Measurements from ENCODE around the gene SDK2.

SDK2 gene

DNA sequence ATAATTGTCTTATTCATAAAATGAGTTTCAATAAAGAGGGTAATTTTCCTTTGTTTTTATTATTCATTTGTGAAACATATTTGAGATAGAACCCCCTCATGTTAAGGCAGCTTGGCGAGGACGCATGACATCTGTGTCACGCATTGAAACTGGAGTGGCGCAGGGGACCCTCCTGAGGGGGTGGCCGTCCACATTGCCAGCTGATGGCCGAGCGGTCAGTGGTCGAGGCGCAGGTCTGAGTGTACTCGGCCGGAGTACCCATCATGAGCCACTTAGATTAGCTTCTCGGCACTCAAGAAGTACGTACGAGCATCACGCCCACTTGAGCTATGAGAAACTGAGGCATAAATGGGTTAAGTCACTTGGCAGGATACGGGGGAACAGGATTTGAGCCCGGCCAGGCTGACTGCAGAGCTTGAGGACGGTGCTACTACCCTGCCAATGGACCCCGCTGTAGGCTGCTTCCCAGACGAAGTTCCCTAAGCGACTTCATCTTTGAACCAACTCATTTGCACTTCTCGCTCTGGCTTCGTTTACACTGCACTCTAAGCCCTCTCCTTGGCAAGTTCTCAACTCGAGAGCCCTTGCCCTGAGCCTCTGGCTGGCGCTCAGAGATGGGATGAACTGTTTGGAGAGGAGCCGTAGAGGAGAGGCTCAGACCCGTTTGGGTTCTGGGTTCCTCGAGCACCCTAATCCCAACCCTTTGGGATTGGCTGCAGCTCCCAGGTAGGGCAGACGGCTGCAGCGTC lies 91.8 kb downstream of the SDK2 start:
- DNase-seq (ENCODE audit: low read depth), result no peak

GRCh38 chr17:73551759-73552158 lies 92.5 kb downstream of the SDK2 start:
- no peak for DNase-seq (ENCODE audit: low read depth)

DNA sequence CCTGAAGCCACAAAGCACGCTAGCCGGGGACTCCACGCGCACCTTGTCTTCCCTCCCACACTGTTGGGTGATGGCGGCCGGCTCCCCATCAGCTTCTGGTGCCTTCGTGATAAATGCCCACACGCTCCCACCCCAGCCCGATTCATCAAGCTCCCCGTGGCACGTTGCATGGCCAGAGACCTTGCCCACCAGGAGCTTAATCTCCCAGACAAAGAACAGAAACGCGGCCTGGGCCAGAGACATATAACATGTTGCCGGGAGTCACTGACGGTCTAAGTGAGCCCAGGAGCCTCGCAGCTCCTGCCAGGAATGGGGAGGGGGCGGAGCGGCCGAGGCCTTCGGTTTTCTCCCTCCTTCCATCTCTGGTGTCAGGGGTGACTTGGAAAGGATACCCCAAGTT lies 93.1 kb downstream of the SDK2 start:
- no peak for DNase-seq (ENCODE audit: low read depth)

DNA sequence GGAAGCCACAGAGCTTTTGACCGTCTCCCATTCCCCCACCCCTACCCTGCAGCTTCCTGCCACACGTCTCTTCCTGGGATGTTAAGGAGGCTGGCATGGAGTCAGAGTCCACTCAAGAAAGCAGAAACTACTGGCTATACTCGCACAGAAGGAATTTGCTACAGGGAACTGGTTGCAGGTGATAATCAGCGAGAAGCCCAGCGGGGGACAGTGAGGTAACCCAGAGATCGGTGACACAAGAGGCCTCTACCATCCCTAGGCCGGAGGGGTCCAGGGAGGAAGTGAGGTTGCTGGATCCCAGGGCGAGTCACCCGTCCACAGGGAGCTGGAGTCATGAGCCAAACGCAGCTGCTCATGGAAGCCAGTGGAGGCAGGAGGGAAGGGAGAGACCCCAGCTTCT lies 93.7 kb downstream of the SDK2 start:
- no peak for DNase-seq (ENCODE audit: low read depth)

DNA sequence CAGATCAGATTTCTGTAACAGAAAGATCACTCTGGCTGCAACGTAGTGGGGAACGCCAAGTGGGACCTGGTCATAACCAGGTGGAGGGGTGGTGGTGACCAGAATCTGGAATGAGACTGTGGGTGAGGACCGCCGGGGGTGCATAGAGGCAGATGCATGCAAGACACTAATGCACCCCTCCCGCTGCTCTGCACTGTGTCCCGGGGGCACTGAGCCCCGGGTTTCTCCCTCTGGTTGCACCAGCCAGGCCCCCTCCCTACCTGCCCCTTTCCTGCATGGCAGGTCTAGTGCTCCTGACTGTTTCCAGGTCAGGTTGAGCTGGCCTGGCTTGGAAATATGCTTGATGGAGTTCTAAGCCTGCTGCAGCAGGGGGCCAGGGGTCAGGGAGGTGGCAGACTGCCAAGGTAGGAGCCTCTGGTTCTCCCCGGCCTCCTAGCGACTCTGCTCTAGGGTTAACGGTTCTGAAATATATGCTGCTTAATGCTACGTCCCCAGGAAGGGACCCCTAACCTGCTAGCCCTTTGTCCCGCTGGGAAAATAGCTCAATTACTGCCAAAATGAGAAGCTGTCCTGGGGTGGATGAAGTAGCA lies 94.3 kb downstream of the SDK2 start:
- no peak for DNase-seq (ENCODE audit: low read depth)

- DNase-seq (ENCODE audit: low read depth), result no peak
Observed at GRCh38 chr17:73548620-73549311, 95.5 kb downstream of the SDK2 start.

- DNase-seq (ENCODE audit: low read depth), result no peak
Observed at GRCh38 chr17:73547790-73548189, 96.5 kb downstream of the SDK2 start.

GRCh38 chr17:73546770-73547536 lies 97.3 kb downstream of the SDK2 start:
- no peak for DNase-seq (ENCODE audit: low read depth)

DNA sequence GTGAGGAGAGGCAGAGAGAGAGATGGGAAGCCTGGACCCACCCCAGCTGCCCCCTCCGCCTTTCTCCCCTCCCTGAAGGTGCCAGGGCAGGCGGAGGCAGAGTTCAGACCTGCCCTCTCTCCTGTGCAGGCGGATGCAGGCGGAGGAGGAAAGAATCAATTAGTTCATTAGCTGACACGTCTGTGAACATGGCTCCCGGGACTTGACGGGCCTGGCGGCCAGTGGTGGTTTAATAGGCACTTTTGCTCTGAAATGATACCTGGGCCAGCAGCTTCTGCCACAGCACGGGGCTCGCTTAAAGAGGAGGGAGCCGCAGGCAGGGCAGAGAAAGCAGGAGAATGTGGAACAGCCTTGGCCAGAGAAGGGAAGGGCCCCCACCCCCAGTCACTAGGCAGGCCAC lies 98.1 kb downstream of the SDK2 start:
- no peak for DNase-seq (ENCODE audit: low read depth)

DNA sequence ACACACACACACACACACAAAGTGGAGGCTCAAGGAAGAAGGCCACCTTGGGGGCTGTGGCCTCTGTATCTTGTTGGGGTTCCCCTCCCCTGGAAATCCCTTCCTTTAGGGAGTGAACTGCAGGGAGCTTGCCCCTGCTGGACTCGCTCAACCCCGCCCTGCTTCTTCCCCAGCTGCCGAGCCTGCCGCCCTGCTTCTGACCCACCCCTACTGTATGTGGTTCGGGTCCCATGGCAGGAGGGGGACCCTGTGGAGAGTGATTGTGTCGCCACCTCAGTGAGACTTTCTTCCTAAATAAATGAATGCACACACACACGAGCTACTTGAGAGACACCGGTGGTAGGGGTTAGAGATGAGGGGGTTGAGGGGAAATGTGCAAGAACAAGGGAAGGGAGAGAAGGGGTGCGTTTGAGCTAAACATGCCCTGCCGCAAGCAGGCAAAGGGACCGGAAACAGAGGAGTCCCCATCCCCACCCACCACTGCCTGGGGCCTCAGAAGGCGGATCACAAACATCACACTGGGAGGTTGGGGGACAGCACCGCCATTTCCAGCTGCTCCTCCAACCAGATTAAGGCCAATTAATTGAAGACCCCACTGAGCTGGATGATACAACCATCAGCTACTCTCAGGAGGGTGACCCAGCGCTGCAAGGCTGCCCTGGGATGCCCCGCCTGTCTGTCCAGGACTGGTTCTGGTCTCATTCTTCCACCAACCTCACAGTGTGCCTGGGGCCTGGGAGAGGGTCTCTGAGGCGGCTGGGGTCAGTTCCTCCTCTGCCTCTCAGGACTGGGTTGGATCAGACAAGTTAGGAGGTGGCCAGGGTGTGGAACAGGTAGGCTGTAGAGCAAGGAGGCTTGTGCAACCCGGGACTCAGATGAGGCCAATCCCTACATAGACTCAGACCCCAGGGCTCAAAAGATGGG lies 98.9 kb downstream of the SDK2 start:
- no peak for DNase-seq (ENCODE audit: low read depth)

- DNase-seq (ENCODE audit: low read depth), result no peak
Observed at GRCh38 chr17:73544333-73544732, 99.9 kb downstream of the SDK2 start.

- DNase-seq (ENCODE audit: low read depth), result no peak
Observed at GRCh38 chr17:73542323-73542722, 101.9 kb downstream of the SDK2 start.

GRCh38 chr17:73541561-73541981 lies 102.7 kb downstream of the SDK2 start:
- no peak for DNase-seq (ENCODE audit: low read depth)

GRCh38 chr17:73541111-73541510 lies 103.1 kb downstream of the SDK2 start:
- no peak for DNase-seq (ENCODE audit: low read depth)

DNA sequence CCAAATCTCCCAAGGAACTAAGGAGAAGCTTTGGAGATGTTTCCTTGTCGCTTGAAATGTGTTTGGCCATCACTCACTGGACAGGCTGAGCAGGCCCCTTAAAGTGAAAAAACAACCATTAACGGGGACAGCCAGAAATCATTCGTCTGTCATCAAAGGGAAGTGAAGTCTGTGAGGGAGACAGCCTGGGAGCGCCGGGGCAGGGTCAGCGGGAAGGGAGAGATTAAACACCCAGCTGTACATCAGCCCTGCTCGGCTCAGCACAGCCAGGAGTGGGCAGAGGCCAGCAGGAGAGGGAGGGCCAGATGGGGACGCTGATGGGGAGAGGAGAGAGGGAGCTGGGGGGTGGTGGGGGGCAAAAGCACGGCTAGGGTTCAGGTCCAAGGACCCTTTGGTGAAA lies 105.1 kb downstream of the SDK2 start:
- no peak for DNase-seq (ENCODE audit: low read depth)

DNA sequence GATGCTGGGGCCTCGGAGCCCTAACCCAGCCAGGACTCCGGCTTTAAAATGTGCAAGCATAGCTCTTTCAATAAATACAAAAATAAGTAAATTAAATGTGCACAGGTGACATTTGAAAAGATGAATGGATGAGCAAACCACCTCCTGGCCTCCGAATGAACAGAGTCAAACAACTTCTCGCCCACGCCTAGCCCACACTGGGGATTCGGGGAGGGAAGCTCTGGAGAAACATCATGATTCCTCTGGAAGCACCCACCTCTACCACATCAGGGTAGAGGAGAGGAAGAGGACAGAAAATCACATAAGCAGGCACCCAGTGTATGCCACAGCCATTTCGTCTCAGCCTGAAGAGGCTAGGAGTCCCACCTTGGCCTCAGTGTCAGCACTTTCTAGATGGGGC lies 105.8 kb downstream of the SDK2 start:
- no peak for DNase-seq (ENCODE audit: low read depth)

DNA sequence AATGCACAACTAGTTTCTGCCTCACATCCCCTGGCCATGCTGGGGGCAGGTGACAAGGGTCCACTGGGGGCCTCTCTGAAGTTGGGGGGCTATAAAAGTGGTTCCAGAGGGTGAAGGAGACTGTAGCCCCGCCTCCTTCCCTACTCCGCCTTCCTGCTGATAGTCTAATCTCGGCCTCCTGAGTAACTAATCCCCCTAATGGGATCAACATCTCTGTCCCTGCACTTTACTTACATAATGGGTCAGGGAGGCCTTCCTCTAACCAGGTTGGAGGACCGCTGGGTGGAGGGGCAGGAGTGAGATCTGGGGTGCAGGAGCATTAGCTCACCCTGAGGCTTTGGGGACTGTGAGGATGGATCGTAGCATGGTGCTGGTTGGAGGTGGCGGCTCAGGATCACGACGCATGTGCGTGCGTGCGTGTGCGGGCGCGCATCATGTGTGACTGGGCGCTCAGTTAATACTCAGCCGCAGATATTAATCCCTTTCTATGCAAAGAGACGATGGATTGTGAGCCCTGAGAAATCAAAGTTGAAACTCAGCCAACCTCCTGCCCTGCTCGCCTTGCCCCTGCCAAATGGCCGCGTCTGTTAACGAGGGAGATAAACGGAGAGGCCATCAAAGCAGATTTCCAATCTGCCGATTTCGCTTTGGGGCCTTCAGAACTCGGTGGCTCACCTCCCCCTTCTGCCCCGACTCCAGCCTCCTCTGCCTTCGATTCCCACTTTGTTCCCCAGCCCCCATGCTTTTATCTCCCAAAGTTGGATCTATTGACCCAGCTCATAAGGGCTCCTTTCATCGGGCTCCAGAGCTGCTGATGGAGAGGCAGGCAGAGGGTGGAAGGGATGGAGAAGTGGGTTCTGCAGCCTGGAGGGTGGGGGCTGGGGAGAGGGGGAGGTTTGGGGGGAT lies 107.3 kb downstream of the SDK2 start:
- no peak for DNase-seq (ENCODE audit: low read depth)

DNA sequence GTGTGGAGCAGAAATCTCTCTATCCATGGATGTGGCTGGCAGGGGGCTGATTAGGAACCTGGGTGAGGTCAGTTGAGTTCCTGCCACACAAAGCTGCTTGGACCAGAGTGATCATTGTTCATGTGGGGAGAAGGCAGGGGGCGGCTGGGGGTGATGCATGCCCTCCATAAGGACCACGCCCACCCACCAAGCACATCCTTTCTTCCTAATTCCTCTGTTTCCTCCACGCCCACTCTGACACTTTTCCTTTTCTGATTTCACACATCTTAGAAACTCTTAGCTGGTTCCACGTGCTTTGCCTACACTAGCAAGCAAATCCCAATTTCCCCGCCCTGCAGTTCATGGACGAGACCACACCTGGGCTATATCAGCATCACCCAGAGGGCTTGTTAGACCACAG lies 108.5 kb downstream of the SDK2 start:
- DNase-seq (ENCODE audit: low read depth), result no peak

GRCh38 chr17:73534209-73534909 lies 109.9 kb downstream of the SDK2 start:
- no peak for DNase-seq (ENCODE audit: low read depth)

DNA sequence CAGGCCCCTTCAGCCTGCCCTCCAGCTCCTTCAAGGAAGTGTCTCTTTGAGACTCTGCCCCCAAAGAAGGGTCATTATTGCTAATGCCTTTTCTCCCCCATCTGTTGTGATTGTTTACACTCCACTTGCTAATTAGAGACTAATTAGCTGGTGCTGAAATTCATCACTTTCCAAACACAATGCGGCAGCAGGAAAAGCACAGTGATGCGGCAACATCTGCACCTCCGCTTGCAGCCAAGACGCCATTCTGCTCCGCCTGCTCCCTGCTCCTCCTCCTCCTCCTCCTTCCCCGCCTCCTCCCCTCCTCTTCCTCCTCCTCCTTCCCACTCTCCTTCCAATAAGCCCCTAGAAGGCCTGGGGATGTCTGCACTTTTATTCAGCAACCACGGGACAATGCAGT lies 110.5 kb downstream of the SDK2 start:
- no peak for DNase-seq (ENCODE audit: low read depth)

Measured in stimulated activated CD8-positive, alpha-beta memory T cell treated with anti-CD3 and anti-CD28 coated beads, Interleukin-15, amount 100 ng/mL, for 24 hours (primary cell).